ENCODE measurements around the gene SCRN1. TPM values are rescaled to one million over a fixed set of nuclear protein-coding genes. Genes with fewer than 3 reads are reported as not detected.

SCRN1 gene
- total RNA-seq, 1 donor from 2014 or later: 106 TPM

DNA sequence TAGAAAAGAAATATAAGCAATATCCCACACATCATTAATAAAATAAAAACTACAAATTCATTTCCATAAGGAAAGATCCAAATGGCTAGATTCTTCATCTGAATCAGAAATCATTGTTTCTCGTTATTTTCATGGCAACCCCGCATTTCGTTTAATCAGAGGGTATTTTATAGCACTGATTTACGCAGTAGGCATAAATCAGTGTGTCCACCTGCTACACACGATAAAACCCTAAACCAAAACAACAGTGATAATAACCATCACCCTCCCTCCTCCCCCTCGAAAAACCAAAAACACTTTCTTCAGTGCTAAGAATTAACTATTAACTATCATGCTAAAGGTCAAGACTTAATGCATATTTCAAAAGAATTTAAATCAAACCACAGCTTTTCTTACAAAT lies 20.4 kb upstream of the SCRN1 start:
- Mint-ChIP-seq H3K4me1 (ENCODE audit: unreplicated experiment) (no peaks in the 10 kb centered on the region), H3K9me3 (ENCODE audit: unreplicated experiment) (no peaks in the 10 kb centered on the region), H3K27me3 (ENCODE audit: unreplicated experiment) (no peaks in the 10 kb centered on the region), H3K4me3 (ENCODE audit: unreplicated experiment) (no peak overlapping the region), H3K36me3 (ENCODE audit: unreplicated experiment) (peaks cover 8% of the 10 kb centered on the region), H3K27ac (ENCODE audit: unreplicated experiment) (no peak overlapping the region)
- TF ChIP-seq, protein P1, sequence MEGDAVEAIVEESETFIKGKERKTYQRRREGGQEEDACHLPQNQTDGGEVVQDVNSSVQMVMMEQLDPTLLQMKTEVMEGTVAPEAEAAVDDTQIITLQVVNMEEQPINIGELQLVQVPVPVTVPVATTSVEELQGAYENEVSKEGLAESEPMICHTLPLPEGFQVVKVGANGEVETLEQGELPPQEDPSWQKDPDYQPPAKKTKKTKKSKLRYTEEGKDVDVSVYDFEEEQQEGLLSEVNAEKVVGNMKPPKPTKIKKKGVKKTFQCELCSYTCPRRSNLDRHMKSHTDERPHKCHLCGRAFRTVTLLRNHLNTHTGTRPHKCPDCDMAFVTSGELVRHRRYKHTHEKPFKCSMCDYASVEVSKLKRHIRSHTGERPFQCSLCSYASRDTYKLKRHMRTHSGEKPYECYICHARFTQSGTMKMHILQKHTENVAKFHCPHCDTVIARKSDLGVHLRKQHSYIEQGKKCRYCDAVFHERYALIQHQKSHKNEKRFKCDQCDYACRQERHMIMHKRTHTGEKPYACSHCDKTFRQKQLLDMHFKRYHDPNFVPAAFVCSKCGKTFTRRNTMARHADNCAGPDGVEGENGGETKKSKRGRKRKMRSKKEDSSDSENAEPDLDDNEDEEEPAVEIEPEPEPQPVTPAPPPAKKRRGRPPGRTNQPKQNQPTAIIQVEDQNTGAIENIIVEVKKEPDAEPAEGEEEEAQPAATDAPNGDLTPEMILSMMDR (IDR thresholded peaks at IDR 0.05): no peak
- DNase-seq (ENCODE audit: extremely low spot score, unreplicated experiment): no peak

DNA sequence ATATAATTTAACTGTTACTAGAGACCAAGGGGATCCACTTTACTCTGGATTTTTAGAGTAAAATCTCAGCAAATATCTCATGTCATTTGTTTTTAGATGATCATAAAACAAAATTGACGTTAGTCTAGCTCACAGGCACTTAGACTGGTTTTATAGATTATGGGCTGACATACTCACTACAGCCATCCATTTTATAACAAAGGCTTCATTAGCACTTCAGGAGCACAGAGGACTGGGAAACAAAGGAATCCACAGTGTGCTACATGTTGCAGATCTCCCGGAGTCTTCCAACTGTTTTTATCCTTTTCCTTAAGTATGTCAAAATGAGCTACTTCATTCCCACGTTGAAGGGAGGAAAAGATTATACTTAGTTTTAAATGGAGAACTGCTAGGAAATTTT lies 15.9 kb upstream of the SCRN1 start:
- TF ChIP-seq, protein P1 (IDR thresholded peaks at IDR 0.05): no peak
- H3K27me3 Mint-ChIP-seq (ENCODE audit: unreplicated experiment): no peaks in the 10 kb centered on the region
- no peak overlapping the region for H3K4me3 Mint-ChIP-seq (ENCODE audit: unreplicated experiment)
- no peak for DNase-seq (ENCODE audit: extremely low spot score, unreplicated experiment)
- H3K36me3 Mint-ChIP-seq (ENCODE audit: unreplicated experiment): no peaks in the 10 kb centered on the region
- no peak overlapping the region for H3K27ac Mint-ChIP-seq (ENCODE audit: unreplicated experiment)
- H3K9me3 Mint-ChIP-seq (ENCODE audit: unreplicated experiment): no peaks in the 10 kb centered on the region
- H3K4me1 Mint-ChIP-seq (ENCODE audit: unreplicated experiment): peaks cover 4% of the 10 kb centered on the region

DNA sequence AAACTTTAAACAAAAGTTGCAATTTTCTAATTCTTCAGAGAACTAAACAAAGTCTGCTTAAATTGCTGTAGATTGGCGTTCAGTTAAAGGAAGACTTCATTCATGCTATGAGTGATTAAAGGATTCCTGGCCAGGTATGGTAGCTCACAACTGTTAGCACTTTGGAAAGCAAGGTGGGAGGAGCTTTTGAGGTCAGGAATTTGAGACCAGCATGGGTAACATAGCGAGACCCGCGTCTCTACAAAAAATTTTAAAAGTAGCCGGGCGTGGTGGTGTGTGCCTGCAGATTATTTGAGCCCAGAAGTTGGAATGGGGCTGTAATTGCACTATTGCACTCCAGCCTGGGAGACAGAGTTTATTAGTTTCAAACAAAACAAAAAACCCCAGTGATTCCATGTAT lies 13.5 kb upstream of the SCRN1 start:
- DNase-seq (ENCODE audit: extremely low spot score, unreplicated experiment): no peak
- peaks cover 4% of the 10 kb centered on the region for H3K4me1 Mint-ChIP-seq (ENCODE audit: unreplicated experiment)
- no peaks in the 10 kb centered on the region for H3K27me3 Mint-ChIP-seq (ENCODE audit: unreplicated experiment)
- no peaks in the 10 kb centered on the region for H3K9me3 Mint-ChIP-seq (ENCODE audit: unreplicated experiment)
- no peak overlapping the region for H3K27ac Mint-ChIP-seq (ENCODE audit: unreplicated experiment)
- no peak overlapping the region for H3K4me3 Mint-ChIP-seq (ENCODE audit: unreplicated experiment)
- TF ChIP-seq, protein P1 (IDR thresholded peaks at IDR 0.05): no peak
- H3K36me3 Mint-ChIP-seq (ENCODE audit: unreplicated experiment): no peaks in the 10 kb centered on the region

DNA sequence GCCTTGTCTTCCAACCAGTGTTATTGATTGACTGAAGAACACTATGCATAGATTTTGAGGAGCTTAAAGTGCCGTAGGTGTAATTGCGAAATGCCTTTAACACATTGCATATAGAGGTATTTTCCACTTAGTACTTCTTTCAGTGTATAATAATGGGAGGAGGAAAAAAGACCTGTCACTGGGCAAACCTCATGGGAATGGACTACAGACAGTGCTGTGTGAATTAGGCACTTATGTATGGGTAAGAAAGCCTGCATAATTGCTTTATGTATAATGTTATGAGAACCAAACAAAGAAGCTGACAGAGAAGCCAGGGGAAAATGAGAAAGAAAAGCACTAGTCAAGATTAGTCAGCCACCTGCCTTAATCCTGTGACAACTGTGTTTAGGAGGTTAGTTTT lies 12.4 kb upstream of the SCRN1 start:
- Mint-ChIP-seq H3K27me3 (ENCODE audit: unreplicated experiment) (no peaks in the 10 kb centered on the region), H3K4me3 (ENCODE audit: unreplicated experiment) (no peak overlapping the region), H3K9me3 (ENCODE audit: unreplicated experiment) (peaks cover 5% of the 10 kb centered on the region), H3K36me3 (ENCODE audit: unreplicated experiment) (no peaks in the 10 kb centered on the region), H3K4me1 (ENCODE audit: unreplicated experiment) (peaks cover 4% of the 10 kb centered on the region), H3K27ac (ENCODE audit: unreplicated experiment) (no peak overlapping the region)
- DNase-seq (ENCODE audit: extremely low spot score, unreplicated experiment): no peak
- TF ChIP-seq, protein P1 (IDR thresholded peaks at IDR 0.05): no peak

DNA sequence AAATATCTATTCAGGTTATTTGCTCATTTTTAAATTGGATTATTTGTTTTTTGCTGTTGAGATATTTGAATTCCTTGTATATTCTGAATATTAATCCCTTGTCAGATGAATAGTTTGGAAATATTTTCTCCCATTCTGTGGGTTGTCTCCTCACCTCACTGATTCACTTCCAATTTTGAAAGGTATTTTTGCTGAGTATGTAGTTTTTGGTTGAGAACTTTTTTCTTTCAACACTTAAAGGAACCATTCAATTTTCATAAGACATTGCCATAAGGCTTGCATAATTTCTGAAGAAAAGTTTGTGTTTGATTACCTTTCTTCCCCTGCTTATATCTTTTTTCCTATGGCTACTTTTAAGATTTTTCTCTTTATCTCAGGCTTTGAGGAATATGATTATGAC lies 8.9 kb upstream of the SCRN1 start:
- H3K27ac Mint-ChIP-seq (ENCODE audit: unreplicated experiment): no peak overlapping the region
- peaks cover 12% of the 10 kb centered on the region for H3K9me3 Mint-ChIP-seq (ENCODE audit: unreplicated experiment)
- no peak for DNase-seq (ENCODE audit: extremely low spot score, unreplicated experiment)
- no peaks in the 10 kb centered on the region for H3K27me3 Mint-ChIP-seq (ENCODE audit: unreplicated experiment)
- peaks cover 4% of the 10 kb centered on the region for H3K4me1 Mint-ChIP-seq (ENCODE audit: unreplicated experiment)
- H3K36me3 Mint-ChIP-seq (ENCODE audit: unreplicated experiment): peaks cover 4% of the 10 kb centered on the region
- no peak overlapping the region for H3K4me3 Mint-ChIP-seq (ENCODE audit: unreplicated experiment)
- TF ChIP-seq, protein P1 (IDR thresholded peaks at IDR 0.05): no peak
